ENCODE measurements around the gene RFPL4AL1.
"Not testable (repeated sequence)": the region's sequence is repeated elsewhere in the genome, so short reads cannot be mapped to it uniquely, and the experiment has no call there.

Gene RFPL4AL1

DNA sequence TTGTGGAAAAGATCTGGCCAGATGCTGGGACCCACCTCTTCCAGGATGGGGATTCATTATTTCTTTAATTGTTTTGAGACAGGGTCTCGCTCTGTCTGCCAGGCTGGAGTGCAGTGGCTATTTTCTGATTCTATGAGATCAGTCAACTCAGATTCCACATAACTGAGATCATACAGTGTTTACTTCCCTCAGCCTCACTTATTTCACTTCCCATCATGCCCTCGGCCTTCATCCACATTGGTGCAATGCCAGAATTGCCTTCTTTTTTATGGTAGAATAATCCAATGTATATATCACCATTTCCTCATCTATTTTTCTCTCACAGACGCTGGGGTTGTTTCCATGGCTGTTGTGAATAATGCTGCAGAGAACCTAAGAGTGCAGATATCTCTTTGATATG, 714 bp downstream of the RFPL4AL1 start:
- not testable (repeated sequence) for H3K4me3 ChIP-seq (ENCODE audit: extremely low read depth, insufficient read depth, low read length, poor library complexity, severe bottlenecking); H3K36me3 ChIP-seq (ENCODE audit: control insufficient read depth, insufficient read depth, low read length); H3K4me1 ChIP-seq (ENCODE audit: control insufficient read depth, insufficient read depth, low read length, poor library complexity, severe bottlenecking); H3K27ac ChIP-seq (ENCODE audit: low read depth, low read length, severe bottlenecking)
- WGBS, 2 experiments (ENCODE audit: insufficient coverage in 2 of 2), result 0% methylated on average over 1 of the region's 3 CpGs; no CpG with 5 or more reads in 1 of the 2 experiments
- H3K9me3 ChIP-seq (ENCODE audit: control insufficient read depth, low read length), result peaks cover 18% of the 10 kb centered on the region

DNA sequence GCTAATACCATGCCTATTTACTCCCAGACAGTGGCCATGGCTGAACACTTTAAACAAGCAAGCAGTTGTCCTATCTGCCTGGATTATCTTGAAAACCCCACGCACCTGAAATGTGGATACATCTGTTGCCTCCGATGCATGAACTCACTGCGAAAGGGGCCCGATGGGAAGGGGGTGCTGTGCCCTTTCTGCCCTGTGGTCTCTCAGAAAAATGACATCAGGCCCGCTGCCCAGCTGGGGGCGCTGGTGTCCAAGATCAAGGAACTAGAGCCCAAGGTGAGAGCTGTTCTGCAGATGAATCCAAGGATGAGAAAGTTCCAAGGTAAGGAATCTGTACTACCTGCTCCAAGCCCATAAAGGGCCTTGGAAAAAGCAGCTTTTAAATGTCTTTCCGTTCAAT, 8.6 kb downstream of the RFPL4AL1 start:
- 67 to 68% methylated on average over 7 of the region's 7 CpGs for WGBS, 2 experiments (ENCODE audit: insufficient coverage in 2 of 2)
- no peak overlapping the region for H3K27ac ChIP-seq (ENCODE audit: low read depth, low read length, severe bottlenecking)
- H3K4me3 ChIP-seq (ENCODE audit: extremely low read depth, insufficient read depth, low read length, poor library complexity, severe bottlenecking), result no peak overlapping the region
- no peaks in the 10 kb centered on the region for H3K36me3 ChIP-seq (ENCODE audit: control insufficient read depth, insufficient read depth, low read length)
- peaks cover 32% of the 10 kb centered on the region for H3K9me3 ChIP-seq (ENCODE audit: control insufficient read depth, low read length)
- no peaks in the 10 kb centered on the region for H3K4me1 ChIP-seq (ENCODE audit: control insufficient read depth, insufficient read depth, low read length, poor library complexity, severe bottlenecking)

DNA sequence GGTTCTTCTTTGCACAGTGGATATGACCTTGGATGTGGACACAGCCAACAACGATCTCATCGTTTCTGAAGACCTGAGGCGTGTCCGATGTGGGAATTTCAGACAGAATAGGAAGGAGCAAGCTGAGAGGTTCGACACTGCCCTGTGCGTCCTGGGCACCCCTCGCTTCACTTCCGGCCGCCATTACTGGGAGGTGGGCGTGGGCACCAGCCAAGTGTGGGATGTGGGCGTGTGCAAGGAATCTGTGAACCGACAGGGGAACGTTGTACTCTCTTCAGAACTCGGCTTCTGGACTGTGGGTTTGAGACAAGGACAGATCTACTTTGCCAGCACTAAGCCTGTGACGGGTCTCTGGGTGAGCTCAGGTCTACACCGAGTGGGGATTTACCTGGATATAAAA, 9.4 kb downstream of the RFPL4AL1 start:
- H3K36me3 ChIP-seq (ENCODE audit: control insufficient read depth, insufficient read depth, low read length), result no peaks in the 10 kb centered on the region
- H3K9me3 ChIP-seq (ENCODE audit: control insufficient read depth, low read length), result peaks cover 34% of the 10 kb centered on the region
- 66 to 79% methylated on average over 11 to 15 of the region's 16 CpGs for WGBS, 2 experiments (ENCODE audit: insufficient coverage in 2 of 2)
- no peak overlapping the region for H3K4me3 ChIP-seq (ENCODE audit: extremely low read depth, insufficient read depth, low read length, poor library complexity, severe bottlenecking)
- no peak overlapping the region for H3K27ac ChIP-seq (ENCODE audit: low read depth, low read length, severe bottlenecking)
- no peaks in the 10 kb centered on the region for H3K4me1 ChIP-seq (ENCODE audit: control insufficient read depth, insufficient read depth, low read length, poor library complexity, severe bottlenecking)

DNA sequence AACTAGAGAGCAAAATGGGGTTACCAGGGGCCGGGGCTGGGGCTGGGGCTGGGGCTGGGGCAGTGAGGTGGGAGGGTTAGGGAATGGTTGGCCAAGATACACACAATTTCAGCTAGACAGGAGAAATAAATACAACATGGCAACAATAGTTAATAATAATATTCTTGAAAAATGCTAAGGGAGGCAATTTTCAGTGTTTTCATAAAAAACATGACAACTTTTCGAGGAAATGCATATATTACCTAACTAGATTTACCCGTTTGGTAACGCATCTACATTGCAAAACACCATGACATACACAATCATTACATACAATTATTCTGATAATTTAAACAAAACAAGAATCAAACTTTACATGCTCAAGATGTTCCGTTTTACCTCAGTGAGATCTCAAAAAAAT, 12.2 kb downstream of the RFPL4AL1 start:
- Histone ChIP-seq H3K36me3 (ENCODE audit: control insufficient read depth, insufficient read depth, low read length) (no peaks in the 10 kb centered on the region), H3K9me3 (ENCODE audit: control insufficient read depth, low read length) (peaks cover 43% of the 10 kb centered on the region), H3K4me3 (ENCODE audit: extremely low read depth, insufficient read depth, low read length, poor library complexity, severe bottlenecking) (no peak overlapping the region), H3K27ac (ENCODE audit: low read depth, low read length, severe bottlenecking) (no peak overlapping the region), H3K4me1 (ENCODE audit: control insufficient read depth, insufficient read depth, low read length, poor library complexity, severe bottlenecking) (no peaks in the 10 kb centered on the region)
- 73 to 86% methylated on average over 3 of the region's 5 CpGs for WGBS, 2 experiments (ENCODE audit: insufficient coverage in 2 of 2)

DNA sequence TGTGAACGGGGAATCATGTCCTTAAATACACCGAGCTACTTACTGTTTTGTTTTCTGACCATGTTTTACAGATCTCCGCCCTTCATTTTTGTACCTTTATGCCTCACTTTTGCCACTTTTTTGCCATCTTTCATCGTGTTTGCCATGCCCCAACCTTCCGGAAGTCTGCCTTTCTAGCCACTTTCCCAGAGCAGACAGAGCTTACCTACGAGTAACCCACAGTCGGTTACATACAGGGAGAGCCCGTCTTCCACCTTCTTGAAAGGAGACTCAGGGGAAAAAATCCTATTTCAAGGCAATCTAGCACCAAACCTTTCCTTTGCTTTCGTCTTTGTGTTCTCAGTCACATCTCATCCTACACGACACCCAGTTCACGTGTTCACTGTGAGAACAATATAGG, 26.1 kb downstream of the RFPL4AL1 start:
- no peaks in the 10 kb centered on the region for H3K4me1 ChIP-seq (ENCODE audit: control insufficient read depth, insufficient read depth, low read length, poor library complexity, severe bottlenecking)
- WGBS, 2 experiments (ENCODE audit: insufficient coverage in 2 of 2), result 77 to 78% methylated on average over 7 to 9 of the region's 11 CpGs
- no peaks in the 10 kb centered on the region for H3K36me3 ChIP-seq (ENCODE audit: control insufficient read depth, insufficient read depth, low read length)
- peaks cover 65% of the 10 kb centered on the region for H3K9me3 ChIP-seq (ENCODE audit: control insufficient read depth, low read length)
- no peak overlapping the region for H3K4me3 ChIP-seq (ENCODE audit: extremely low read depth, insufficient read depth, low read length, poor library complexity, severe bottlenecking)
- H3K27ac ChIP-seq (ENCODE audit: low read depth, low read length, severe bottlenecking), result no peak overlapping the region

DNA sequence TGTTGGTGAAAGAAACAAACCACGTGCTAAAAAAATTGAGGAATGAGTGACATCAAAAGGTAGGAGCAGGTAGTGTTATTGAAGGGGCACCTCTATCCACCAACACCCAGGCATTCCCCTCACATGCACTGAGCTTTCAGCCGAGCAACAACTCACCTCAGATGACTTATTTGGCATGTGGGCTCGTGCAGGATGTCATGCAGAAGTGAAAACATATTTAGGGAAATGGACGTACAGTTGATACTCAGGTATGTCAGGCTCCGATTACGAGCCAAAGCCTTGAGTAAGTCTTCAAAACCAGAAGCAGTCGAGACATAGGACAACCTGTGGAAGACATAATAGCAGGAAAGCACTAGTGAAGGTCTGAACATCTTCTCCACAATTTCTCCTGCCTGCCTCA, 32.5 kb downstream of the RFPL4AL1 start:
- Histone ChIP-seq H3K27ac (ENCODE audit: low read depth, low read length, severe bottlenecking) (no peak overlapping the region), H3K36me3 (ENCODE audit: control insufficient read depth, insufficient read depth, low read length) (no peaks in the 10 kb centered on the region), H3K9me3 (ENCODE audit: control insufficient read depth, low read length) (peaks cover 50% of the 10 kb centered on the region), H3K4me1 (ENCODE audit: control insufficient read depth, insufficient read depth, low read length, poor library complexity, severe bottlenecking) (no peaks in the 10 kb centered on the region), H3K4me3 (ENCODE audit: extremely low read depth, insufficient read depth, low read length, poor library complexity, severe bottlenecking) (no peak overlapping the region)
- WGBS, 2 experiments (ENCODE audit: insufficient coverage in 2 of 2), result 48 to 74% methylated on average over 5 to 7 of the region's 7 CpGs

DNA sequence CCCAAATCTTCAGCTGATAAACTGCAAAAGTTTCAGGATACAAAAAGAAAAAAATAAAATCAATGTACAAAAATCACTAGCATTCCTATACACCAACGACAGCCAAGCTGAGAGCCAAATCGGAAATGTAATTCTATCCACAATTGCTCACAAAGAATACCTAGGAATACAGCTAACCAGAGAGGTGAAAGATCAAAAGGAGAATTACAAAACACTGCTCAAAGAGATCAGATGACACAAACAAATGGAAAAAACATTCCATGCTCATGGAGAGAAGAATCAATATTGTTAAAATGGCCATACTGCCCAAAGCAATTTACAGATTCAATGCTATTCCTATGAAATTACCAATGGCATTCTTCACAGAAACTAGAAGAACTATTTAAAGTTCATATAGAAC, 33.4 kb downstream of the RFPL4AL1 start:
- Histone ChIP-seq H3K4me1 (ENCODE audit: control insufficient read depth, insufficient read depth, low read length, poor library complexity, severe bottlenecking) (no peaks in the 10 kb centered on the region), H3K4me3 (ENCODE audit: extremely low read depth, insufficient read depth, low read length, poor library complexity, severe bottlenecking) (no peak overlapping the region), H3K27ac (ENCODE audit: low read depth, low read length, severe bottlenecking) (no peak overlapping the region), H3K9me3 (ENCODE audit: control insufficient read depth, low read length) (peaks cover 51% of the 10 kb centered on the region), H3K36me3 (ENCODE audit: control insufficient read depth, insufficient read depth, low read length) (no peaks in the 10 kb centered on the region)
- 82% methylated on average over 2 of the region's 2 CpGs; no CpG with 5 or more reads in 1 of the 2 experiments for WGBS, 2 experiments (ENCODE audit: insufficient coverage in 2 of 2)

DNA sequence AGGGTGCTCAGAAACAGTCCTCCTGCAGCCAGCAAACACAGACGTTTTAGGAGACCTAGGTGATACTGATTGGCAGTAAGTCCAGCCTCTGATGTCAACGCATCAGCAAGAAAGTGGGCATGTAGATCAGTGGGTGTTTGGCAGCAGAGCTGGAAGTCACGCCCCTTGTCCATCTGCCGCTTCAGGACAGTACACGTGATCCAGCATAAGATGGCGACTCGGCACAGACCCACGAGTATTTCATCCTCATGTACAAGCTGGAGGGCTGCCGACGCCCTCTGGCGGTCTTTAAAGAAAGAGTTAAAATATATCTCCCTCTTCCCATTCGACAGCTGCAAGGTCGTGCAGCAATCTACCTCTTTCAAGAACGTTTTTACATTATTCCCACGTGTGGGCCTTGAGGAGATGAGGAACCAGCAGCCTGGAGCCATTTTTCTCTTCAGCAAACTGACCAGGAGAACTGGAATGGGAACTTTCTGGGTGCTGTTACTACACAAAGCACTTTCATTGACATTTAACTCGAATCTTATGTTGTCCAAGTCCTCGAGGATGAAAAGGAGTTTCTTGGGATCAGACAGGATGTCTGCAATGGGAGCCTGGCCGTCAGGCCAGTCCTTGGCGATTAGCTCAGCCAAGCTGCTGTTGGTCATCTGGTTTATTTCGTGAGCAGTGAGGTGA, 40.6 kb downstream of the RFPL4AL1 start:
- Histone ChIP-seq H3K4me3 (ENCODE audit: extremely low read depth, insufficient read depth, low read length, poor library complexity, severe bottlenecking) (no peak overlapping the region), H3K9me3 (ENCODE audit: control insufficient read depth, low read length) (peaks cover 57% of the 10 kb centered on the region), H3K4me1 (ENCODE audit: control insufficient read depth, insufficient read depth, low read length, poor library complexity, severe bottlenecking) (no peaks in the 10 kb centered on the region), H3K36me3 (ENCODE audit: control insufficient read depth, insufficient read depth, low read length) (no peaks in the 10 kb centered on the region), H3K27ac (ENCODE audit: low read depth, low read length, severe bottlenecking) (no peak overlapping the region)
- WGBS, 2 experiments (ENCODE audit: insufficient coverage in 2 of 2), result 38 to 46% methylated on average over 19 to 20 of the region's 20 CpGs

DNA sequence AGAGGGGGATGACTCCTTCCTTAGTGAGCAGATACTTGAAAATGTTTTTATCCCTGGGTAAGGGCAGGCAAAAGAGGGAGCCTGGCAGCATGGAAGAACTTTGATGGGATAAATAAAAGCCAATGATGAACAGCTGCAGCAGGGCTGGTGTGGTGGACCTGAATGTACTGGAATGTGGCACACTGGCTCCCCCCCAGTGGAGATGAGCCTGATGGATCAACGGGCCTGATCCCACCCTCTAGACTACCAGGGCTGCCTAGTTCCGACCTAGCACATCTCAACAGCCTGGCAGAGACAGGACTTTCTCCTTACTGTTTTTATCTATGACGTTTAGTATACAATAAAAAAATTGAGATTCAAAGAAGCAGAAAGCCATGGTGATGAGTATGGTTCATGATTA, 42.4 kb downstream of the RFPL4AL1 start:
- no peak overlapping the region for H3K4me3 ChIP-seq (ENCODE audit: extremely low read depth, insufficient read depth, low read length, poor library complexity, severe bottlenecking)
- peaks cover 56% of the 10 kb centered on the region for H3K9me3 ChIP-seq (ENCODE audit: control insufficient read depth, low read length)
- no peaks in the 10 kb centered on the region for H3K36me3 ChIP-seq (ENCODE audit: control insufficient read depth, insufficient read depth, low read length)
- WGBS, 2 experiments (ENCODE audit: insufficient coverage in 2 of 2), result 88% methylated on average over 2 of the region's 3 CpGs; no CpG with 5 or more reads in 1 of the 2 experiments
- H3K4me1 ChIP-seq (ENCODE audit: control insufficient read depth, insufficient read depth, low read length, poor library complexity, severe bottlenecking), result no peaks in the 10 kb centered on the region
- no peak overlapping the region for H3K27ac ChIP-seq (ENCODE audit: low read depth, low read length, severe bottlenecking)

DNA sequence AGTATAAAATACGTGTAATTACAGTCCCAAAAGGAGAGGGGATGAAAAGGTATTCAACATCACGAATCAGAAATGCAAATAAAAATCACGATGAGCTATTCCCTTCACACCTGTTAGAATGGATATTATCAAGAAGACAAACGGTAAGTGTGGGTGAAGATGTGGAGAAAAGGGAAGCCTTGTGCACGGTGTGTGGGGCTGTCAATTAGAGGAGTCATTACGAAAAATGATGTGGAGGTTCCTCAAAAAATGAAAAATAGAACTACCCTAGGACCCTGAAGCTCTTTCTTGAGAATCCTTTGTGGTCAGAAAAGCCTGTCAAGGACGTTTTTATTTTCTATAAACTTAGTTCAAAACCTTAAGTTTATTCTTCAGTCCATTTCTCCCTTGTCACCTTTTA, 43.5 kb downstream of the RFPL4AL1 start:
- WGBS, 2 experiments (ENCODE audit: insufficient coverage in 2 of 2), result 0 to 20% methylated on average over 1 to 2 of the region's 7 CpGs
- Histone ChIP-seq H3K27ac (ENCODE audit: low read depth, low read length, severe bottlenecking) (no peak overlapping the region), H3K4me3 (ENCODE audit: extremely low read depth, insufficient read depth, low read length, poor library complexity, severe bottlenecking) (no peak overlapping the region), H3K9me3 (ENCODE audit: control insufficient read depth, low read length) (peaks cover 55% of the 10 kb centered on the region), H3K36me3 (ENCODE audit: control insufficient read depth, insufficient read depth, low read length) (no peaks in the 10 kb centered on the region), H3K4me1 (ENCODE audit: control insufficient read depth, insufficient read depth, low read length, poor library complexity, severe bottlenecking) (no peaks in the 10 kb centered on the region)

DNA sequence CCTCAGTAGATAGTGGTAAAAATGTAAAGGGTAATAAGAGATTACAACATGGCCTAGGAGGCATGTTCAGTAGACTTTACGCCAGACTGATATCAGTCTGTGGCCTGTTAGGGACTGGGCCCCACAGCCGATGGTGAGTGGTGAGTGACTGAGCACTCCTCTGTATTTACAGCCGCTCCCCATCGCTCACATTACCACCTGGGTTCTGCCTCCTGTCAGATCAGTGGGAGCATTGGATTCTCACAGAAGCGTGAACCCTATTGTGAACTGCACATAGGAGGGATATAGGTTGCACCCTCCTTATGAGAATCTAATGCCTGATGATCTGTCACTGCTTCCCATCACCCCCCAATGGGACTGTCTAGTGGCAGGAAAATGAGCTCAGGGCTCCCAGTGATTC, 45.0 kb downstream of the RFPL4AL1 start:
- H3K27ac ChIP-seq (ENCODE audit: low read depth, low read length, severe bottlenecking), result no peak overlapping the region

More for the DNA sequence above, 45.0 kb downstream of the RFPL4AL1 start:
- WGBS, 2 experiments (ENCODE audit: insufficient coverage in 2 of 2), result 86 to 93% methylated on average over 3 of the region's 5 CpGs
- H3K36me3 ChIP-seq (ENCODE audit: control insufficient read depth, insufficient read depth, low read length), result no peaks in the 10 kb centered on the region
- H3K4me1 ChIP-seq (ENCODE audit: control insufficient read depth, insufficient read depth, low read length, poor library complexity, severe bottlenecking), result no peaks in the 10 kb centered on the region
- no peak overlapping the region for H3K4me3 ChIP-seq (ENCODE audit: extremely low read depth, insufficient read depth, low read length, poor library complexity, severe bottlenecking)
- peaks cover 62% of the 10 kb centered on the region for H3K9me3 ChIP-seq (ENCODE audit: control insufficient read depth, low read length)

Data from mesodermal cell (in vitro differentiated cells).